ENCODE measurements around the gene MPP1. TPM values are rescaled to one million over a fixed set of nuclear protein-coding genes. Genes with fewer than 3 reads are reported as not detected.
A peak's percentile ranks its signal among the peaks of the same experiment; 100 is the strongest.

MPP1 gene
- total RNA-seq, 2 donors from 2014 or later = 9.0 to 75.0 TPM

DNA sequence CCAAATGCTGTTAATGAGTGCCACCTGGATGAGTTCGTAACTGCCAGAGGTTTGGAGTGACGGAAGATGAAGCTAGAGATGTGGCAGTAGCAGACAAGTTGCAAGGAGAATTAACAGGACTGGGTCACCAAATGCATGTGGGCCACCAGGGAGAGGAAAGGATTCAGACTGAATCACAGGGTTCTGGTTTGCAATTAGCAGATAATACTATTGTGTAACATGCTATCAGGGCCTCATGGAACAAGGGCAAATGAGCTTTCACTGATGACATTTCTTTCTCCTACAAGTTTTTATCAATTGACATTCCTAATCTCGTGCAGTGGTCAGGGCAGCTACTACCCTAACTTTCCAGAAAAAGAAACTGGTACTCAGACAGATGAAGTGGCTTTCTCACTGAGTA, 75.8 kb downstream of the MPP1 start:
- H3K27me3 Mint-ChIP-seq = no peaks in the 10 kb centered on the region
- ATAC-seq (no peak), DNase-seq (no peak)
- peak overlapping the region; percentile 95 for H3K27ac Mint-ChIP-seq
- H3K4me1 Mint-ChIP-seq = peaks cover 51% of the 10 kb centered on the region
- peak overlapping the region; percentile 52 for H3K4me3 Mint-ChIP-seq
- H3K36me3 Mint-ChIP-seq (ENCODE audit: low read depth) = no peaks in the 10 kb centered on the region
- no peaks in the 10 kb centered on the region for H3K9me3 ChIP-seq (ENCODE audit: control insufficient read depth, low read length, poor library complexity, severe bottlenecking)

Other genes with a start within 250 kb of the MPP1 start
- gene CTAG1A, start 220.4 kb downstream of the MPP1 start, total RNA-seq = not detected
- gene CTAG1B, start 186.2 kb downstream of the MPP1 start, total RNA-seq = not detected
- not detected for gene CTAG2, start 151.9 kb downstream of the MPP1 start, total RNA-seq
- gene GAB3, start 54.4 kb downstream of the MPP1 start, total RNA-seq = 10 to 100 TPM; 17.7 to 18.4 TPM
- 10 to 100 TPM; 46.6 to 60.7 TPM for gene DKC1, start 42.6 kb downstream of the MPP1 start, total RNA-seq
- gene SMIM9, start 29.2 kb upstream of the MPP1 start, total RNA-seq = not detected
- gene F8A1, start 80.9 kb upstream of the MPP1 start, total RNA-seq = 10 to 100 TPM; 18.0 to 19.0 TPM
- gene F8, start 217.2 kb upstream of the MPP1 start, total RNA-seq = 1 to 10 TPM; 2.2 to 5.6 TPM
- gene FUNDC2, start 221.4 kb upstream of the MPP1 start, total RNA-seq = 10 to 100 TPM; 40.7 to 53.0 TPM

Data from T-helper 17 cell (primary cell).